Measurements from ENCODE around the gene CPNE2.

The CPNE2 gene

DNA sequence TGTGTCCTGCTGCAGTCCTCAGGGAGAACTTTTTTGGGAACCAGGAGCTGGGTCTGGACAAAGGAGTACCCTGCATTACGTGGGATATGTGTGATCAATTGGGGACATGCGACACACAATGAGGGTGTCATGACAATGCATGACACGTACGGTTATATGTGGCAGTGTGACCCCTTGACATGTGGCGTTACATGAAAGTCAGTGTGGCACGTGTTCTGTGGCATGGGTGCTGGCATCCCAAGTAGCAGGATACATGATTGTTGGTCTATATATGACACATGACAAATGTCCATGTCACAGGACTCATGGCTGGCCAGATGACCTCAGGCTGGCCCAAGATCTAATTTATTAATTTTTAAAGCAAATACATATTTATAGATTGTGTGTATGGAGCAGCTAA, 9.7 kb upstream of the CPNE2 start:
- H3K79me2 ChIP-seq (ENCODE audit: control insufficient read depth, insufficient read depth, low read length): no peaks in the 10 kb centered on the region
- H3K36me3 ChIP-seq (ENCODE audit: control insufficient read depth, insufficient read depth, low read length): no peaks in the 10 kb centered on the region
- no peak overlapping the region for H3K4me3 ChIP-seq (ENCODE audit: low read length)
- H2BK5ac ChIP-seq (ENCODE audit: low read length): no peak overlapping the region
- no peak overlapping the region for H3K9ac ChIP-seq (ENCODE audit: low read length)
- H3K4me1 ChIP-seq (ENCODE audit: control insufficient read depth, low read depth, low read length): no peaks in the 10 kb centered on the region
- no peak overlapping the region for H3K23ac ChIP-seq (ENCODE audit: low read length)
- no CpG with 5 or more reads among the region's 6 CpGs for WGBS (ENCODE audit: extremely low coverage, insufficient coverage, low lambda C conversion rate)
- no peak overlapping the region for H3K27ac ChIP-seq (ENCODE audit: low read depth, low read length)
- no peaks in the 10 kb centered on the region for H3K79me1 ChIP-seq (ENCODE audit: low read length)
- H2BK120ac ChIP-seq (ENCODE audit: low read depth, low read length): no peak overlapping the region
- H3K27me3 ChIP-seq (ENCODE audit: insufficient read depth, low read length, poor library complexity): no peaks in the 10 kb centered on the region
- H3K18ac ChIP-seq (ENCODE audit: low read length): no peak overlapping the region
- no peak overlapping the region for H3K4me2 ChIP-seq (ENCODE audit: low read length)
- H4K8ac ChIP-seq (ENCODE audit: low read depth, low read length): no peak overlapping the region
- no peak overlapping the region for H3K56ac ChIP-seq (ENCODE audit: low read length)
- H3K4ac ChIP-seq (ENCODE audit: low read depth, low read length): no peak overlapping the region
- H2BK15ac ChIP-seq (replicated peaks; ENCODE audit: low read depth): no peak overlapping the region
- no peak overlapping the region for H4K5ac ChIP-seq (ENCODE audit: low read length)
- H2AK5ac ChIP-seq (ENCODE audit: low read length): no peak overlapping the region
- DNase-seq: no peak

DNA sequence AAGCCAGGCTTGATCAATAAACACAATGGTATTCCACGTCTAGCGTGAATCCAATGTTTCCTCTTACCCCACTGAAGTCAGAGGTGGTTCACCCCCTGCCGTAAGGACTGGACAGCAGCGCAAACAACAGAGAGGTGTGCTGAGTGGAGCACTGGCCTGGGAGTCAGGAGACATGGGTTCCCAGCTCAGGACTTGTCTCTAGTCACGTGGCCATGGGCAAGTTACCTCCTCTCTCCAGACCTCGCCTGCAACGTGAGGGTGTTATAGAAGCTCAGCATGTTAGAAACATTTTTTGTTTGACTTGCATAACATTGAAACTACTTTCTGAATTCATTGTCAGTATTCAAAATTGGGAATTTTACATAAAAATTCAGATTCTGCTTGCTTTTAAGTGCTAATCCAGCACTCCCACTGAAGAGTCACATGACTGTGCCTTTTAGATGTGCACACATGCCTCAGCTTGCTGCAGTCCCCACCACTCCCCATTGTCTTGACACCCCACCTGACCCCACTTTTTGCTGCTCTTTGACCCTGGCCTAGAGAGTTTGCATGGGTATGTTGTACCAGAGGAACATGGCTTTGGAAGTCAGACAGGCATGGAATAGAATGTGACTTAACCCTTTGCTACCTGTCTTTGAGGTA, 8.8 kb upstream of the CPNE2 start:
- Histone ChIP-seq H3K36me3 (ENCODE audit: control insufficient read depth, insufficient read depth, low read length) (no peaks in the 10 kb centered on the region), H3K9ac (ENCODE audit: low read length) (no peak overlapping the region), H3K79me2 (ENCODE audit: control insufficient read depth, insufficient read depth, low read length) (no peaks in the 10 kb centered on the region), H2BK5ac (ENCODE audit: low read length) (no peak overlapping the region), H3K56ac (ENCODE audit: low read length) (no peak overlapping the region), H3K79me1 (ENCODE audit: low read length) (no peaks in the 10 kb centered on the region), H2BK15ac (replicated peaks; ENCODE audit: low read depth) (no peak overlapping the region), H3K4ac (ENCODE audit: low read depth, low read length) (no peak overlapping the region), H2BK120ac (ENCODE audit: low read depth, low read length) (no peak overlapping the region), H3K4me1 (ENCODE audit: control insufficient read depth, low read depth, low read length) (no peaks in the 10 kb centered on the region), H3K4me3 (ENCODE audit: low read length) (no peak overlapping the region), H3K18ac (ENCODE audit: low read length) (no peak overlapping the region), H4K5ac (ENCODE audit: low read length) (no peak overlapping the region), H2AK5ac (ENCODE audit: low read length) (no peak overlapping the region), H4K8ac (ENCODE audit: low read depth, low read length) (no peak overlapping the region), H3K4me2 (ENCODE audit: low read length) (no peak overlapping the region), H3K23ac (ENCODE audit: low read length) (no peak overlapping the region), H3K27me3 (ENCODE audit: insufficient read depth, low read length, poor library complexity) (no peaks in the 10 kb centered on the region), H3K27ac (ENCODE audit: low read depth, low read length) (no peak overlapping the region)
- no CpG with 5 or more reads among the region's 7 CpGs for WGBS (ENCODE audit: extremely low coverage, insufficient coverage, low lambda C conversion rate)
- no peak for DNase-seq

DNA sequence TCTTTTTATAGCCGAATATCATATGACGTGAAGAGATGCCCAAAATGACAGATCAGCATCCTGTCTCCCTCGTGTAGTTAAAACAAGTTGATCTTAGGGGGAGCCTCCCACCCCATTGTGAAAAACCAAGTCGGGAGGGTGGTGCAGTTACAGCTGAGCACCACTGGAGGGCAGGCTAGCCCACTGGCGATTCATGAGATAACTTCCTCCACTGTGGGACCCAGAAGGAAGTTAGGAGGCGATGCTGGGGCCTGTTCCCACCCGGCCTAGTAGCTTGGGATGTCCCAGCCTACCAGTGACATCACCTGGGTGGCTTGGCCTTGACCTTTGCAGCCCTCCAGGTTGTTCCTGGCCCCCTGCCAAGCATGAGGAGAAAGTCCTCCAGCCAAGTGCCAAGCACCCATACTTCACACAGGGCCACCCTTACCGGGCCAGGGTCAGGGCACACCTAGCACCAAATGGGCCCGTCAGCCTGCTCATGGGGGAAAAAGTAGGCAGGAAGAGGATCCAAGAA, 8.1 kb upstream of the CPNE2 start:
- Histone ChIP-seq H4K5ac (ENCODE audit: low read length) (no peak overlapping the region), H3K27me3 (ENCODE audit: insufficient read depth, low read length, poor library complexity) (no peaks in the 10 kb centered on the region), H3K4me2 (ENCODE audit: low read length) (no peak overlapping the region), H2BK120ac (ENCODE audit: low read depth, low read length) (no peak overlapping the region), H2BK5ac (ENCODE audit: low read length) (no peak overlapping the region), H3K56ac (ENCODE audit: low read length) (peak overlapping the region; percentile 27), H3K18ac (ENCODE audit: low read length) (no peak overlapping the region), H2BK15ac (replicated peaks; ENCODE audit: low read depth) (no peak overlapping the region), H3K4me3 (ENCODE audit: low read length) (no peak overlapping the region), H3K79me2 (ENCODE audit: control insufficient read depth, insufficient read depth, low read length) (no peaks in the 10 kb centered on the region), H3K4ac (ENCODE audit: low read depth, low read length) (no peak overlapping the region), H3K9ac (ENCODE audit: low read length) (no peak overlapping the region), H3K79me1 (ENCODE audit: low read length) (no peaks in the 10 kb centered on the region), H3K23ac (ENCODE audit: low read length) (no peak overlapping the region), H4K8ac (ENCODE audit: low read depth, low read length) (no peak overlapping the region), H2AK5ac (ENCODE audit: low read length) (no peak overlapping the region), H3K36me3 (ENCODE audit: control insufficient read depth, insufficient read depth, low read length) (no peaks in the 10 kb centered on the region), H3K27ac (ENCODE audit: low read depth, low read length) (no peak overlapping the region), H3K4me1 (ENCODE audit: control insufficient read depth, low read depth, low read length) (no peaks in the 10 kb centered on the region)
- DNase-seq: peak; percentile 85
- WGBS (ENCODE audit: extremely low coverage, insufficient coverage, low lambda C conversion rate): no CpG with 5 or more reads among the region's 9 CpGs

DNA sequence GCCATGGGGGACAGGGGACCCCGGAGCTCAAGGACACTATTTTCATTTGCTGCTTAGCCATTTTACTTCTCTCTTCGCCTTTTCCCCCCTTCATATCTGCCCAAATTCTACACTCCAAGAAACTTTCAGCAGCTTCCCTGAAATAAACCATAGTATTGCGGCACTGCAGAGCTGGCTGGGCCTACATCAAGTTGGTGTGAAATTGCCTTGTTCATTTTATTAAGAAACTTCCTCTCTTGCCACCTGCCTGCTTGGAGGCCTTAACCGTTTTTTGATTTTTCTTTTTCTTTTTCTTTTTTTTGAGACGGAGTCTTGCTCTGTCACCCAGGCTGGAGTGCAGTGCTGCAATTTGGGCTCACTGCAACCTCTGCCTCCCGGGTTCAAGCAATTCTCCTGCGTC, 7.4 kb upstream of the CPNE2 start:
- no peak overlapping the region for H3K4me3 ChIP-seq (ENCODE audit: low read length)
- H2BK120ac ChIP-seq (ENCODE audit: low read depth, low read length): no peak overlapping the region
- H4K8ac ChIP-seq (ENCODE audit: low read depth, low read length): no peak overlapping the region
- no peak overlapping the region for H3K27ac ChIP-seq (ENCODE audit: low read depth, low read length)
- no peaks in the 10 kb centered on the region for H3K27me3 ChIP-seq (ENCODE audit: insufficient read depth, low read length, poor library complexity)
- DNase-seq: no peak
- H2AK5ac ChIP-seq (ENCODE audit: low read length): no peak overlapping the region
- H3K4me2 ChIP-seq (ENCODE audit: low read length): no peak overlapping the region
- H3K18ac ChIP-seq (ENCODE audit: low read length): no peak overlapping the region
- no peak overlapping the region for H2BK5ac ChIP-seq (ENCODE audit: low read length)
- H3K56ac ChIP-seq (ENCODE audit: low read length): no peak overlapping the region
- H4K5ac ChIP-seq (ENCODE audit: low read length): no peak overlapping the region
- no CpG with 5 or more reads among the region's 7 CpGs for WGBS (ENCODE audit: extremely low coverage, insufficient coverage, low lambda C conversion rate)
- no peaks in the 10 kb centered on the region for H3K4me1 ChIP-seq (ENCODE audit: control insufficient read depth, low read depth, low read length)
- H3K9ac ChIP-seq (ENCODE audit: low read length): no peak overlapping the region
- no peaks in the 10 kb centered on the region for H3K79me2 ChIP-seq (ENCODE audit: control insufficient read depth, insufficient read depth, low read length)
- H3K4ac ChIP-seq (ENCODE audit: low read depth, low read length): no peak overlapping the region
- no peaks in the 10 kb centered on the region for H3K36me3 ChIP-seq (ENCODE audit: control insufficient read depth, insufficient read depth, low read length)
- H2BK15ac ChIP-seq (replicated peaks; ENCODE audit: low read depth): no peak overlapping the region
- H3K23ac ChIP-seq (ENCODE audit: low read length): no peak overlapping the region
- no peaks in the 10 kb centered on the region for H3K79me1 ChIP-seq (ENCODE audit: low read length)

- Histone ChIP-seq H3K27me3 (ENCODE audit: insufficient read depth, low read length, poor library complexity) (no peaks in the 10 kb centered on the region), H3K79me1 (ENCODE audit: low read length) (no peaks in the 10 kb centered on the region), H3K27ac (ENCODE audit: low read depth, low read length) (no peak overlapping the region), H2BK120ac (ENCODE audit: low read depth, low read length) (no peak overlapping the region), H3K9ac (ENCODE audit: low read length) (no peak overlapping the region), H3K79me2 (ENCODE audit: control insufficient read depth, insufficient read depth, low read length) (no peaks in the 10 kb centered on the region), H3K36me3 (ENCODE audit: control insufficient read depth, insufficient read depth, low read length) (no peaks in the 10 kb centered on the region), H2BK5ac (ENCODE audit: low read length) (no peak overlapping the region), H3K4me3 (ENCODE audit: low read length) (no peak overlapping the region), H4K8ac (ENCODE audit: low read depth, low read length) (no peak overlapping the region), H3K18ac (ENCODE audit: low read length) (no peak overlapping the region), H3K23ac (ENCODE audit: low read length) (no peak overlapping the region), H4K5ac (ENCODE audit: low read length) (no peak overlapping the region), H3K56ac (ENCODE audit: low read length) (no peak overlapping the region), H3K4ac (ENCODE audit: low read depth, low read length) (no peak overlapping the region), H3K4me1 (ENCODE audit: control insufficient read depth, low read depth, low read length) (no peaks in the 10 kb centered on the region), H3K4me2 (ENCODE audit: low read length) (no peak overlapping the region), H2BK15ac (replicated peaks; ENCODE audit: low read depth) (no peak overlapping the region), H2AK5ac (ENCODE audit: low read length) (no peak overlapping the region)
- DNase-seq: no peak
- WGBS (ENCODE audit: extremely low coverage, insufficient coverage, low lambda C conversion rate): no CpG with 5 or more reads among the region's 2 CpGs
Measured at GRCh38 chr16:57087003-57087402, 5.4 kb upstream of the CPNE2 start.

GRCh38 chr16:57089406-57089805, 3.0 kb upstream of the CPNE2 start:
- no CpG with 5 or more reads among the region's 8 CpGs for WGBS (ENCODE audit: extremely low coverage, insufficient coverage, low lambda C conversion rate)

More at GRCh38 chr16:57089406-57089805, 3.0 kb upstream of the CPNE2 start:
- Histone ChIP-seq H2BK120ac (ENCODE audit: low read depth, low read length) (no peak overlapping the region), H3K9ac (ENCODE audit: low read length) (no peak overlapping the region), H2BK5ac (ENCODE audit: low read length) (no peak overlapping the region), H3K18ac (ENCODE audit: low read length) (no peak overlapping the region), H2AK5ac (ENCODE audit: low read length) (no peak overlapping the region), H3K79me2 (ENCODE audit: control insufficient read depth, insufficient read depth, low read length) (no peaks in the 10 kb centered on the region), H3K4me3 (ENCODE audit: low read length) (no peak overlapping the region), H3K23ac (ENCODE audit: low read length) (no peak overlapping the region), H4K8ac (ENCODE audit: low read depth, low read length) (no peak overlapping the region), H3K27me3 (ENCODE audit: insufficient read depth, low read length, poor library complexity) (no peaks in the 10 kb centered on the region), H2BK15ac (replicated peaks; ENCODE audit: low read depth) (no peak overlapping the region), H3K27ac (ENCODE audit: low read depth, low read length) (no peak overlapping the region), H3K4me1 (ENCODE audit: control insufficient read depth, low read depth, low read length) (no peaks in the 10 kb centered on the region), H3K56ac (ENCODE audit: low read length) (no peak overlapping the region), H4K5ac (ENCODE audit: low read length) (no peak overlapping the region), H3K4ac (ENCODE audit: low read depth, low read length) (no peak overlapping the region), H3K79me1 (ENCODE audit: low read length) (no peaks in the 10 kb centered on the region), H3K36me3 (ENCODE audit: control insufficient read depth, insufficient read depth, low read length) (no peaks in the 10 kb centered on the region), H3K4me2 (ENCODE audit: low read length) (no peak overlapping the region)
- DNase-seq: no peak

Data from mesendoderm (in vitro differentiated cells).